Liver (tissue), 9 donors: Measurements from ENCODE around the gene TMEM117. TPM values are rescaled to one million over a fixed set of nuclear protein-coding genes. Genes with fewer than 3 reads are reported as not detected.

ENCODE experiments used
- DNase-seq: peaks from one replicate; pipeline ENCODE4 v3.0.0-alpha.2; 2017; ENCODE audit warnings: low spot score
- H3K27ac ChIP-seq, 2 donors: one replicate each; pipeline ENCODE4 v1.7.0; 2013; ENCODE audit warnings: inconsistent platforms in 2 of 2, low read length in 2 of 2, control low read depth in 1 of 2, low read depth in 1 of 2, mild to moderate bottlenecking in 1 of 2
- H3K27me3 ChIP-seq, 4 donors: one replicate each; pipeline versions ENCODE4 v1.6.1 to v1.7.0; 2013; ENCODE audit warnings: low read length in 3 of 4, inconsistent platforms in 1 of 4, mild to moderate bottlenecking in 1 of 4, moderate library complexity in 1 of 4; ENCODE audit not compliant: control insufficient read depth in 4 of 4, insufficient read depth in 4 of 4
- H3K36me3 ChIP-seq, 4 donors: one replicate each; pipeline versions ENCODE4 v1.6.1 to v1.7.0; 2013; ENCODE audit warnings: low read length in 3 of 4, mild to moderate bottlenecking in 3 of 4, low read depth in 1 of 4, moderate library complexity in 1 of 4; ENCODE audit not compliant: control insufficient read depth in 4 of 4, insufficient read depth in 3 of 4
- H3K4me1 ChIP-seq, 4 donors: one replicate each; pipeline versions ENCODE4 v1.6.1 to v1.7.0; 2013; ENCODE audit warnings: low read length in 3 of 4, mild to moderate bottlenecking in 3 of 4, moderate library complexity in 1 of 4; ENCODE audit not compliant: control insufficient read depth in 4 of 4, insufficient read depth in 4 of 4
- H3K4me3 ChIP-seq, 3 donors: one replicate each; pipeline versions ENCODE4 v1.6.1 to v1.7.0; 2013; ENCODE audit warnings: low read length in 3 of 3, control low read depth in 1 of 3, low read depth in 1 of 3, mild to moderate bottlenecking in 1 of 3
- H3K9ac ChIP-seq, 2 donors: one replicate each; pipeline ENCODE4 v1.7.0; 2013; ENCODE audit warnings: low read length in 2 of 2, mild to moderate bottlenecking in 2 of 2, moderate library complexity in 2 of 2, control low read depth in 1 of 2, low read depth in 1 of 2
- H3K9me3 ChIP-seq, 4 donors: one replicate each; pipeline versions ENCODE4 v1.6.1 to v1.7.0; 2013; ENCODE audit warnings: low read length in 3 of 4; ENCODE audit not compliant: control insufficient read depth in 4 of 4
- FOXA1 ChIP-seq: IDR thresholded peaks from 2 replicates; pipeline ENCODE4 v1.6.1; 2016; ENCODE audit warnings: antibody characterized with exemption
- FOXA2 ChIP-seq: IDR thresholded peaks from 2 replicates; pipeline ENCODE4 v1.6.1; 2016; ENCODE audit warnings: antibody characterized with exemption
- HNF4A ChIP-seq, 2 donors: conservative IDR thresholded peaks; 2 replicates each; pipeline ENCODE4 v1.6.1; 2016; ENCODE audit warnings: antibody characterized with exemption in 2 of 2, mild to moderate bottlenecking in 2 of 2
- HNF4G ChIP-seq: IDR thresholded peaks from 2 replicates; pipeline ENCODE4 v1.6.1; 2016; ENCODE audit warnings: antibody characterized with exemption
- JUND ChIP-seq, 2 donors: IDR thresholded peaks; 2 replicates each; pipeline ENCODE4 v1.6.1; 2016; ENCODE audit warnings: antibody characterized with exemption in 2 of 2
- NR2F2 ChIP-seq: IDR thresholded peaks from 2 replicates; pipeline ENCODE4 v1.6.1; 2016; ENCODE audit warnings: antibody characterized with exemption
- RAD21 ChIP-seq, 2 donors: IDR thresholded peaks; 2 replicates each; pipeline ENCODE4 v1.6.1; 2016; ENCODE audit warnings: antibody characterized with exemption in 2 of 2, mild to moderate bottlenecking in 2 of 2
- RXRA ChIP-seq, 2 donors: IDR thresholded peaks; 2 replicates each; pipeline ENCODE4 v1.6.1; 2017 to 2018; ENCODE audit warnings: antibody characterized with exemption in 2 of 2, mild to moderate bottlenecking in 1 of 2
- SP1 ChIP-seq: IDR thresholded peaks from 2 replicates; pipeline ENCODE4 v1.6.1; 2018; ENCODE audit warnings: antibody characterized with exemption, mild to moderate bottlenecking
- TAF1 ChIP-seq: conservative IDR thresholded peaks from 2 replicates; pipeline ENCODE4 v1.6.1; 2016; ENCODE audit warnings: antibody characterized with exemption, mild to moderate bottlenecking
- YY1 ChIP-seq: IDR thresholded peaks from 2 replicates; pipeline ENCODE4 v1.6.1; 2016; ENCODE audit warnings: antibody characterized with exemption, mild to moderate bottlenecking
- WGBS: extraction: QIAGEN DNeasy Blood & Tissue Kit; methylation state at CpG from one replicate; pipeline ENCODE4 v1.1.7; 2013; 5-methylcytosine and 5-hydroxymethylcytosine counted together
- polyA plus RNA-seq, 2 donors: library from polyadenylated mRNA; stranded (reverse) in 1 of 2; unstranded in 1 of 2; fragments of 200-250 nt in 1 of 2; fragments of >200 nt in 1 of 2; fragmentation: Nextera tagmentation in 1 of 2; extraction: Ambion mirVana in 1 of 2; gene quantifications; one replicate each; pipeline versions ENCODE4 v1.2.1 to v1.2.3, GENCODE V29; 2013 to 2015
- total RNA-seq, 2 donors: library from RNA; depleted of rRNA; stranded (reverse); fragments of >200 nt; gene quantifications; one replicate each; pipeline ENCODE4 v1.2.3, GENCODE V29; 2014
- TF ChIP-seq, protein P1 (sequence below): IDR thresholded peaks from 2 replicates; pipeline ENCODE4 v1.6.1; 2016; ENCODE audit warnings: antibody characterized with exemption
- TF ChIP-seq, protein P2 (sequence below): IDR thresholded peaks from 2 replicates; pipeline ENCODE4 v1.6.1; 2016; ENCODE audit warnings: antibody characterized with exemption
- TF ChIP-seq, protein P3 (sequence below): fragments of 150-350 bp; IDR thresholded peaks from 2 replicates; pipeline ENCODE4 v1.5.1; 2017; ENCODE audit warnings: improper control_type of control experiment, low read depth, low read length; ENCODE audit not compliant: missing input control
- TF ChIP-seq, protein P4 (sequence below): IDR thresholded peaks from 2 replicates; pipeline ENCODE4 v1.6.1; 2016; ENCODE audit warnings: antibody characterized with exemption, mild to moderate bottlenecking
- TF ChIP-seq, protein P5 (sequence below): IDR thresholded peaks from 2 replicates; pipeline ENCODE4 v1.6.1; 2016; ENCODE audit warnings: antibody characterized with exemption
- donor health status: healthy.
- donor health status: healthy.
- donor health status: healthy.
- donor health status: healthy.
- donor health status: healthy.

Gene TMEM117
- total and polyA plus RNA-seq, 4 donors, result 2.0 to 5.9 (median 3.9) TPM

DNA sequence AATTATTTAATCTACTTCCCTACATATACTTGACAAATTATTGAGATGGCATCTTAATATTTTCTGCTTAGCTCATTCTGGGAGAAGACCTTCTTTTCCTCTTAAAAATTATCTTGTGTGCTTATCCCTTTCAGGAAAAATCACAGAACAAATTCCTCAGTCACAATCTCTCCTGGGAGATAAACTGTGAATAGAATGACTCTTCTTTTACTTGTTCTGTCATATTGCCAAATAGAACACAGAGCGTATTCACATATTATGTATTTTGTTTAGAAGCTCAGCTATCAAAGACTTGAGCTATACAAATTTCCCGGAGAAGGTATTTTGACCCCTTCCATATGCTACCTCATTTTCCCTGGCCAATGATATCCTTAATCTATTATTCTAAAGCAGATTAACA, 146.7 kb downstream of the TMEM117 start:
- H3K36me3 ChIP-seq, result no peaks in the 10 kb centered on the region
- H3K4me3 ChIP-seq, result no peak overlapping the region
- no peaks in the 10 kb centered on the region for H3K4me1 ChIP-seq
- no peak overlapping the region for H3K27ac ChIP-seq
- TF ChIP-seq, protein P1, sequence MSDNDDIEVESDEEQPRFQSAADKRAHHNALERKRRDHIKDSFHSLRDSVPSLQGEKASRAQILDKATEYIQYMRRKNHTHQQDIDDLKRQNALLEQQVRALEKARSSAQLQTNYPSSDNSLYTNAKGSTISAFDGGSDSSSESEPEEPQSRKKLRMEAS, result no peak
- TF ChIP-seq FOXA1 (no peak), JUND (IDR thresholded peaks at IDR 0.05) (no peak), RXRA (IDR thresholded peaks at IDR 0.05) (no peak)
- TF ChIP-seq, protein P2, sequence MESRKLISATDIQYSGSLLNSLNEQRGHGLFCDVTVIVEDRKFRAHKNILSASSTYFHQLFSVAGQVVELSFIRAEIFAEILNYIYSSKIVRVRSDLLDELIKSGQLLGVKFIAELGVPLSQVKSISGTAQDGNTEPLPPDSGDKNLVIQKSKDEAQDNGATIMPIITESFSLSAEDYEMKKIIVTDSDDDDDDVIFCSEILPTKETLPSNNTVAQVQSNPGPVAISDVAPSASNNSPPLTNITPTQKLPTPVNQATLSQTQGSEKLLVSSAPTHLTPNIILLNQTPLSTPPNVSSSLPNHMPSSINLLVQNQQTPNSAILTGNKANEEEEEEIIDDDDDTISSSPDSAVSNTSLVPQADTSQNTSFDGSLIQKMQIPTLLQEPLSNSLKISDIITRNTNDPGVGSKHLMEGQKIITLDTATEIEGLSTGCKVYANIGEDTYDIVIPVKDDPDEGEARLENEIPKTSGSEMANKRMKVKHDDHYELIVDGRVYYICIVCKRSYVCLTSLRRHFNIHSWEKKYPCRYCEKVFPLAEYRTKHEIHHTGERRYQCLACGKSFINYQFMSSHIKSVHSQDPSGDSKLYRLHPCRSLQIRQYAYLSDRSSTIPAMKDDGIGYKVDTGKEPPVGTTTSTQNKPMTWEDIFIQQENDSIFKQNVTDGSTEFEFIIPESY, result no peak
- no peak overlapping the region for H3K9ac ChIP-seq
- DNase-seq, result no peak
- H3K27me3 ChIP-seq, result no peaks in the 10 kb centered on the region
- 89% methylated on average over 2 of the region's 2 CpGs for WGBS
- H3K9me3 ChIP-seq, result no peaks in the 10 kb centered on the region

DNA sequence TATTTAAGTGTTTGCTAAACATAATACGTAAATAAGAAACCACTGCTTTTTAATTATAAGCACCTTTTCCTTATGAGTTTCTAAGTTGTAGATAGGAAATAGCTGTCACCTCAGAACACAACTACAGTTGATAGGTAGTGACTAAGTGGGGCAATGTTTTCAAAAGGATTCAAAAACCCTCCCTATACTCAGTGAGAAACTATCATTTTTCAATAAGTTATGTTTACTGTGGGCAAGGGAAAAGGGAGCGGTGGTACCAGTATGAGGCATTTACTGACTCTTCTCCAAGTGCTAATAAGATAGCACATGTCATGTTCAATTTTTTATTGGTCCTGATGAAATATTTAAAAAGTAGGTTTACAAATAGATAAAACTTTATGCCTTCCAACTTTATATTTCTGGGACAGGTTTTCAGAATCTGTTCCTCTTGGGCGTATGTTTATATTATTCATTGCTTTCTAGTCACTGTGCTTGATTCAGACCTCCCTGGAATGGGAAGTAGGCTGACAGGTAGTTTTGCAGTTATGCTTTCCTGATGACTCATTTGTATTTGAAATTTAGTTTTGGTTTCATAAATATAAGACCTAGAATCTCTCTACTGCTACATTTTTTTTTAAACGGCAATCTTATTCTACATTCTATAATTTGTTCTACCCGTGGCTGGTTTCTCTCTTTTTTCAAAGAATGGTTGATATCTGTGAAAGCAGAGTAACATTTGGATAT, 153.1 kb downstream of the TMEM117 start:
- Histone ChIP-seq H3K4me3 (no peak overlapping the region), H3K27me3 (no peaks in the 10 kb centered on the region), H3K9ac (no peak overlapping the region), H3K9me3 (no peaks in the 10 kb centered on the region), H3K27ac (no peak overlapping the region), H3K4me1 (no peaks in the 10 kb centered on the region), H3K36me3 (no peaks in the 10 kb centered on the region)
- 70% methylated on average over 5 of the region's 5 CpGs for WGBS
- TF ChIP-seq TAF1, result no peak
- TF ChIP-seq RAD21 (IDR thresholded peaks at IDR 0.05), result no peak
- no peak for DNase-seq

DNA sequence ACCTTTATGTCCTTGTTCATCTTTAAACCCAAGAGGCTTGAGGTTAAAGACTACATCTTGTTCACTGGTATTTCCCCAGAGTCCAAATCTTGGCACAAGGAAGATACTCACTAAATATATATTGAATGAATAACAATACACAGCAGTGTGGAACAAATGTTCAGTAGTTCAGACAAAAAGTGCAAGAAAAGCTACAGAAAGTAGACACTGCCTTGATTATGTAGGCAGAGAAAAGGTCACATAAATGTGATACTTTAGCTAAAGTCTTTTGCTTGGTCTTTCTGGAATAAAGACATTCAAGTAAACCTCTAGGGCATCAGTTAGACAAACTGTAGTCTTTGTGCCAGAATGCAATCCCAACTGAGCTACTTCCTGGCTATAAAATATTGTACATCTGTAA, 157.0 kb downstream of the TMEM117 start:
- no peak for DNase-seq
- H3K4me3 ChIP-seq, result no peak overlapping the region
- no peaks in the 10 kb centered on the region for H3K27me3 ChIP-seq
- no peaks in the 10 kb centered on the region for H3K9me3 ChIP-seq
- TF ChIP-seq JUND (IDR thresholded peaks at IDR 0.05) (no peak), TAF1 (no peak), SP1 (no peak), FOXA2 (no peak), NR2F2 (no peak), HNF4A (conservative IDR thresholded peaks at IDR 0.05) (no peak), HNF4G (no peak), RXRA (IDR thresholded peaks at IDR 0.05) (no peak), RAD21 (IDR thresholded peaks at IDR 0.05) (no peak), YY1 (no peak)
- TF ChIP-seq, protein P1, result no peak
- TF ChIP-seq, protein P3, sequence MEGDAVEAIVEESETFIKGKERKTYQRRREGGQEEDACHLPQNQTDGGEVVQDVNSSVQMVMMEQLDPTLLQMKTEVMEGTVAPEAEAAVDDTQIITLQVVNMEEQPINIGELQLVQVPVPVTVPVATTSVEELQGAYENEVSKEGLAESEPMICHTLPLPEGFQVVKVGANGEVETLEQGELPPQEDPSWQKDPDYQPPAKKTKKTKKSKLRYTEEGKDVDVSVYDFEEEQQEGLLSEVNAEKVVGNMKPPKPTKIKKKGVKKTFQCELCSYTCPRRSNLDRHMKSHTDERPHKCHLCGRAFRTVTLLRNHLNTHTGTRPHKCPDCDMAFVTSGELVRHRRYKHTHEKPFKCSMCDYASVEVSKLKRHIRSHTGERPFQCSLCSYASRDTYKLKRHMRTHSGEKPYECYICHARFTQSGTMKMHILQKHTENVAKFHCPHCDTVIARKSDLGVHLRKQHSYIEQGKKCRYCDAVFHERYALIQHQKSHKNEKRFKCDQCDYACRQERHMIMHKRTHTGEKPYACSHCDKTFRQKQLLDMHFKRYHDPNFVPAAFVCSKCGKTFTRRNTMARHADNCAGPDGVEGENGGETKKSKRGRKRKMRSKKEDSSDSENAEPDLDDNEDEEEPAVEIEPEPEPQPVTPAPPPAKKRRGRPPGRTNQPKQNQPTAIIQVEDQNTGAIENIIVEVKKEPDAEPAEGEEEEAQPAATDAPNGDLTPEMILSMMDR, result no peak
- TF ChIP-seq, protein P2, result no peak
- TF ChIP-seq, protein P4, sequence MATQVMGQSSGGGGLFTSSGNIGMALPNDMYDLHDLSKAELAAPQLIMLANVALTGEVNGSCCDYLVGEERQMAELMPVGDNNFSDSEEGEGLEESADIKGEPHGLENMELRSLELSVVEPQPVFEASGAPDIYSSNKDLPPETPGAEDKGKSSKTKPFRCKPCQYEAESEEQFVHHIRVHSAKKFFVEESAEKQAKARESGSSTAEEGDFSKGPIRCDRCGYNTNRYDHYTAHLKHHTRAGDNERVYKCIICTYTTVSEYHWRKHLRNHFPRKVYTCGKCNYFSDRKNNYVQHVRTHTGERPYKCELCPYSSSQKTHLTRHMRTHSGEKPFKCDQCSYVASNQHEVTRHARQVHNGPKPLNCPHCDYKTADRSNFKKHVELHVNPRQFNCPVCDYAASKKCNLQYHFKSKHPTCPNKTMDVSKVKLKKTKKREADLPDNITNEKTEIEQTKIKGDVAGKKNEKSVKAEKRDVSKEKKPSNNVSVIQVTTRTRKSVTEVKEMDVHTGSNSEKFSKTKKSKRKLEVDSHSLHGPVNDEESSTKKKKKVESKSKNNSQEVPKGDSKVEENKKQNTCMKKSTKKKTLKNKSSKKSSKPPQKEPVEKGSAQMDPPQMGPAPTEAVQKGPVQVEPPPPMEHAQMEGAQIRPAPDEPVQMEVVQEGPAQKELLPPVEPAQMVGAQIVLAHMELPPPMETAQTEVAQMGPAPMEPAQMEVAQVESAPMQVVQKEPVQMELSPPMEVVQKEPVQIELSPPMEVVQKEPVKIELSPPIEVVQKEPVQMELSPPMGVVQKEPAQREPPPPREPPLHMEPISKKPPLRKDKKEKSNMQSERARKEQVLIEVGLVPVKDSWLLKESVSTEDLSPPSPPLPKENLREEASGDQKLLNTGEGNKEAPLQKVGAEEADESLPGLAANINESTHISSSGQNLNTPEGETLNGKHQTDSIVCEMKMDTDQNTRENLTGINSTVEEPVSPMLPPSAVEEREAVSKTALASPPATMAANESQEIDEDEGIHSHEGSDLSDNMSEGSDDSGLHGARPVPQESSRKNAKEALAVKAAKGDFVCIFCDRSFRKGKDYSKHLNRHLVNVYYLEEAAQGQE, result no peak
- TF ChIP-seq, protein P5, sequence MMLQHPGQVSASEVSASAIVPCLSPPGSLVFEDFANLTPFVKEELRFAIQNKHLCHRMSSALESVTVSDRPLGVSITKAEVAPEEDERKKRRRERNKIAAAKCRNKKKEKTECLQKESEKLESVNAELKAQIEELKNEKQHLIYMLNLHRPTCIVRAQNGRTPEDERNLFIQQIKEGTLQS, result no peak
- no peak overlapping the region for H3K27ac ChIP-seq
- H3K36me3 ChIP-seq, result no peaks in the 10 kb centered on the region
- H3K9ac ChIP-seq, result no peak overlapping the region
- H3K4me1 ChIP-seq, result no peaks in the 10 kb centered on the region
